ENCODE measurements around the gene SLC10A3.

- TF ChIP-seq POLR2A (IDR thresholded peaks at IDR 0.05; ENCODE audit: low read depth) (no peak), CTCF (IDR thresholded peaks at IDR 0.05) (no peak), POLR2AphosphoS5 (IDR thresholded peaks at IDR 0.05) (no peak)
Measured at GRCh38 chrX:154441984-154442707, 48.3 kb downstream of the SLC10A3 start.
